Measurements from ENCODE around the gene SLC50A1.

The SLC50A1 gene

DNA sequence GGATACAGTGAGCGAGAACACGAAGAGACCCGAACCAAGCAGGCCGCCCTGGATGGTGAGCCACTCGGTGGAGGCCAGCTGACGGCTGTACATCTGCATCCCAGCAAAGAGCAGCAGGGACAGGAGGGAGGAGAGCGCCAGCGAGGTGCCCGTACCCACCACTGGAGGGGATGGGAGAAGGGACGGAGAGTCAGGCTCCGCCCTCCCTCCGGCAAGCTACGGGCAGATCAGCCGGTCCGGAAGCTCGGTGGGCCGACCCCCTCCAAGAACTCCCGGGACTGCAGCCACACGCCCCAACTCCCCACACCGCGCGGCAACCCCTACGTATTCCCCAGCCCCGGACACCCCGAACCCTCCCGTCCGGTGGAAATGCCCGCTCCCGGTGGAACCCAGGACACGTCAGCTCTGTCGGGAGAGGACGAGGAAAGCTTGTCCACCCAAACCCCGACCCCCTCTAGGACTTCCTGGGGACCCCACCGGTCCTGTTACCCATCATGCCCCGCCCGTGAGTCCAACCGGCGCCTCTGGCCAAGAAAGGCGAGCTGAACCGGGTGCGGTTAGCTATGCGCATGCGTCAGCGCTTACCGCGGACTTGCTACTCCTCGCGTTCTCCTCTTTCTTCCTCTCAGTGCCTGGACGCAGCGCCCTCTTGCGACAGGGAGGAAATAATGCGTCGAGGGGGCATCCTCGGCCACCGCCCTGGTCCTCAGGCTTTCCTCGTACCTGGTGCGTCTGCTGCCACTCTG is 37.3 kb downstream of the SLC50A1 start, which contains the start of gene KRTCAP2:
Gene KRTCAP2 (minus strand): TSS at position 573 of the 746 bp plus-strand sequence. CDS start 80 bp downstream, at position 493.
- peak; percentile 100 for DNase-seq

DNA sequence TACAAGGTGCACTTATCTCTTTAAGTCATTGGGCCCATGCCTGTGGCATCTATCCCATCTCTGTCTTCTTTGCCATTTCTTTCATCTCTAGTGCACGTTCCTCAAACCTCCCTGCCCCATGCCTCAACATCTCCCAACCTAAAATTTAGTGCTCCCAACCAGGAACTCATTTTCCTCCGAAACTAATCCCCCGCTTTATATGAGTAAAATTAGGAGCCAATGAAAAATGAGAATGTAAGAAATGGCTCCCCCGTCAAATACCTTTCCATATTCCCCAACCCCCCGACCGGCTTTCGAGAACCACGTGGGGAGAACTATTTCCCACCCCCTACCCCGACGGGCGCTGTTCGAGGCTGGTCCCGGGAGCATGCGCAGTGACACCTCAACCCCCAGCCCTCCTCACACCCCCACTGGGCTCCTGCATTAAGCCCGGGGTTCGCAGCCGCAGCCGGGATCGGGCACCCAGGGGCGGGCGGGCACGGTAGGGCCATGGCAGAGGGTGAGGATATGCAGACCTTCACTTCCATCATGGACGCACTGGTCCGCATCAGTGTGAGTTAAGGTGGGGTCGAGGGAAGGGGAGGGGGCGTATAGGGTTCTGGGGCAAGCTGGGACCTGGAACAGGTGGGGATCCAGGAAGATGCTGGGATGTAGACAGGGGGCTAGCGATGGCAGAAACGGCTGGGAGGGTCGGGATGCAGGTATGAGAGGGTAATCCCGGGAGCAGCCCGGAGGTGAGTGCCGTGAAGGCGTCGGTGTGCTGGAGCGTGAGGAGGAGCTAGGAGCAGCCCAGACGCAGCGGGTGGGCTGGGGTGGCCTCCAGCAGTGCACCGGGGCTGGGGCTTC is 38.0 kb downstream of the SLC50A1 start, which contains the start of gene TRIM46:
Gene TRIM46 (plus strand): TSS at position 372 of the 846 bp plus-strand sequence. CDS start 118 bp downstream, at position 490.
- DNase-seq: peak; percentile 94

DNA sequence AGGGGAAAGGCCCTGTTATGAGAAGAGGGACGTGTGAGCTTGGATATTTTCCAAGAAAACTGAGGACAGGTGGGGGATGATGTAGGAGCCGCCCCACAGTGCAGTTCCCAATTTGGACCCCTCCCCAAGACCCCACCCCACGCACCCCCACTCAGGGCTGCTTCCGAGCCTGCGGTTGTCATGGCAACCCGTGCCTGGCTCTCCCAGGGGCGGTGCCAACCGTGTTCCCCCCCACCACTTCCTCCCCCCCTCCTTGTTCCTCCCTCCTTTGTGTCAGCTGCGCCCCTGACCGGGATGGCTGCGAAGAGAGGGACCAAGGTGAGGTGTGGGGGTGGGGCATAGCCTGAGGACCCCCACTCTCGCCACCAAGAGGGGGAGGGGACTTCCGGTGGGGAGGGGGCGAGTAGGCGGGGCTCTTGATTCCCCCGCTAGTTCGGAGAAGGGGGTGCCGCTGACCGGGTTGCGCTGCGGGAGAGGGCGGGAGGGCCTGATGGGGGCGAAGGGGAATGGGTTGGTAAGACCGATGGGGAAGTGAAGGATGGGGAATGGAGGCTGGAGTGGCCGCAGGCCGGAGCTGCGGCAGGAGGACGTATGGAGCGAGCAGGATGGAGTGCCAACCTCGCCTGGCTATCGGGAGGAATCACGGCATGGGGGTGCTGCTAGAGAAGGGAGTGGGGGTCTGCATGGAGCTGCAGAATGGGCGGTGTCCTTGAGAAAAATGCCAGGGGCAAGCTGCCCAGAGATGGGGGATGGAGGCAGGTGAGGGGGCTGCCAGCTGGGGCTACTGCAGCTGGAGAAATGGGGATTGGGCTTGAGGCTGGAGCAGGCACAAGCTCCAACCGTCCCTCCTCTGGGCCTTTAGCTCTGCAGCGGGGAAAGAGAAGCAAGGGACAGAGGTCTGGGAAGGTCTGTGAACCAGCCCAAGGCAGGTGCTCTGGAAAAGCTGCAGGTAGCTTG is 39.0 kb downstream of the SLC50A1 start:
- DNase-seq: peak; percentile 91

DNA sequence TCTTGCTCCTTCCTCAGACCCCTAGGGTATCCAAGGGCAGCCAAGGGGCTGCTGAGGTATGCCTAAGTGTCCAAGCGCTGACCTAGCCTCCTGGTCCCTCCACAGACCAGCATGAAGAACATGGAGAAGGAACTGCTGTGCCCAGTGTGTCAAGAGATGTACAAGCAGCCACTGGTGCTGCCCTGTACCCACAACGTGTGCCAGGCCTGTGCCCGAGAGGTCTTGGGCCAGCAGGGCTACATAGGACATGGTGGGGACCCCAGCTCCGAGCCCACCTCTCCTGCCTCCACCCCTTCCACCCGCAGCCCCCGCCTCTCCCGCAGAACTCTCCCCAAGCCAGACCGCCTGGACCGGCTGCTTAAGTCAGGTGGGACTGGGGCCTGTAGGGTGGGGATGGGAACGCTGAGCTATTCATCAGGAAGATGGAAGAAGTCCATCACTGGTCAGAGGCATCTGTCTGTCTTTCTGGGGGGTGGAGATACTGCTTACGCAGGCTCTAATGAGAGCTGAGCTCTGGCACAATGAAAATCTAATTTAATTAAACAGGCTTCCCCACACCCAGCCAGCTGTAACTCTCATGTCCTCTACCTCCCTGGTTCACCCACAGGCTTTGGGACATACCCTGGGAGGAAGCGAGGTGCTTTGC is 39.8 kb downstream of the SLC50A1 start:
- no peak for DNase-seq

DNA sequence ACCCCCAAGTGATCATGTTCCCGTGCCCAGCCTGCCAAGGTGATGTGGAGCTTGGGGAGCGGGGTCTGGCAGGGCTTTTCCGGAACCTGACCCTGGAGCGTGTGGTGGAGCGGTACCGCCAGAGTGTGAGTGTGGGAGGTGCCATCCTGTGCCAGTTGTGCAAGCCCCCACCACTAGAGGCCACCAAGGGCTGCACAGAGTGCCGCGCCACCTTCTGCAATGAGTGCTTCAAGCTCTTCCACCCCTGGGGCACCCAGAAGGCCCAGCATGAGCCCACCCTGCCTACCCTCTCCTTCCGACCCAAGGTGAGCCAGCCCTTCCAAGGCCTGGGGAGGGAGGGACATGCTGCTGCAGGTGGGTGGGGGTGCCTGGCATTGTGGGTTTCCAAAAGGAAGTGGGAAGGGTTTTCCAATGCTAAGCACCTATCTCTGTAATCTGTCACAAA is 40.3 kb downstream of the SLC50A1 start:
- DNase-seq: peak; percentile 44

DNA sequence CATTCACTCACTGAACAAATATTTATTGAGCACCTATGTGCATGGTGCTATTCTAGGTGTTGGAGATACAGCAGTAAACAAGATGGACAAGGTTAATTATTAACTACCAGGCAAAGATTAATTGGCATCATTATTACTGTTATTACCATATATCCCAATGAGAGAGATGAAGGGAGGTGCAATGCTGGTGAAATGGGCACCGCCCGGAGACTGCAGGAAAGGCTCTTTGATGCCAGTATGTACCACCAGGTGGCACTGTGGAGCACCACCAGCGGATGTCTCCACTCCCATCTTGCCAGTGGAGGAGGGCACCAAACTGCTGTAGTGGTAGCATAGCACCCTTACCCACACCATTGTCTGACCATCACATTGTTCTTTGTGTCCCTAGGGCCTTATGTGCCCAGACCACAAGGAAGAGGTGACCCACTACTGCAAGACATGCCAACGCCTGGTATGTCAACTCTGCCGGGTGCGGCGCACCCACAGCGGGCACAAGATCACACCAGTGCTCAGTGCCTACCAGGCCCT is 41.0 kb downstream of the SLC50A1 start:
- peak; percentile 91 for DNase-seq

DNA sequence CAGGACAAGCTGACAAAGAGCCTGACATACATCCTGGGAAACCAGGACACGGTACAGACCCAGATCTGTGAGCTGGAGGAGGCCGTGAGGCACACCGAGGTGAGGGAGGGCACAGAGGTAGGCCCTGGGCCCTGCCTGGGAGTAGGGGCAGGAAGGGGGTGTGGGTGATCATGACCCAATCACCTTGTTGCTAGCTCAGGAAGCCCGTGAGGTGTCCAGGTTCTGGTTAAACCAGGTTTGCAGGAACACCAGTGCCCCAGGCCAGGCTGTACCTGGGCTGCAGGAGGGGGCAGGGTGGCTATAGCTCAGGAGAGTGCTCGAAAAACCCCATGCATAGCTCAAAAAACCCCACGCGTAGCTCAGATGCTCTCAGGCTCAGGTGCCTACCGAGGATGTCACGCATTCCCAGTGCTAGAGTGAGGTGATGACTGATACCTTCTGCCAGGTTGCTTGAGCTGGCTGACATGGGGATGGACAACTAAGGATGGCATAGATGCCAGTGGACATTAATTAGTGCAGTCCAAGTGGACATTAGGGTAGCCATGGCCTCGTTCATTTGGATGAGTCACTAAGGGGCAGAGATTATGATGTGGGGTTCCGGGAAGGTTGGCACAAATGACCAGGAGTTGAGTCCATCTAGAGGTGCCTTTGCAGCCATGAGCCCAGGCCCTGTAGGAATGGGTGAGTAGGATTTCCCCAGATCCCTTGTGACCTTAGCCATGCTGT is 41.7 kb downstream of the SLC50A1 start:
- DNase-seq: no peak

DNA sequence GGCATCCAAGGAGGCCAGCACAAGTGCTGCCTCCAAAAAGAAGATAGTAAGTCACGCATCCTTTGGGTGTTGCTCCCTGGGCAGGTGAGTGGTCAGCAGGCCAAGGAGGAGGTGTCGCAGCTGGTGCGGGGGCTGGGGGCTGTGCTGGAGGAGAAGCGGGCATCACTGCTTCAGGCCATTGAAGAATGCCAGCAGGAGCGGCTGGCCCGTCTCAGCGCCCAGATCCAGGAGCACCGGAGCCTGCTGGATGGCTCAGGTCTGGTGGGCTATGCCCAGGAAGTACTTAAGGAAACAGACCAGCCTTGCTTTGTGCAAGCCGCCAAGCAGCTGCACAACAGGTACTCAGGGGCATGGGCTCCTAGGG is 42.2 kb downstream of the SLC50A1 start:
- DNase-seq: no peak

DNA sequence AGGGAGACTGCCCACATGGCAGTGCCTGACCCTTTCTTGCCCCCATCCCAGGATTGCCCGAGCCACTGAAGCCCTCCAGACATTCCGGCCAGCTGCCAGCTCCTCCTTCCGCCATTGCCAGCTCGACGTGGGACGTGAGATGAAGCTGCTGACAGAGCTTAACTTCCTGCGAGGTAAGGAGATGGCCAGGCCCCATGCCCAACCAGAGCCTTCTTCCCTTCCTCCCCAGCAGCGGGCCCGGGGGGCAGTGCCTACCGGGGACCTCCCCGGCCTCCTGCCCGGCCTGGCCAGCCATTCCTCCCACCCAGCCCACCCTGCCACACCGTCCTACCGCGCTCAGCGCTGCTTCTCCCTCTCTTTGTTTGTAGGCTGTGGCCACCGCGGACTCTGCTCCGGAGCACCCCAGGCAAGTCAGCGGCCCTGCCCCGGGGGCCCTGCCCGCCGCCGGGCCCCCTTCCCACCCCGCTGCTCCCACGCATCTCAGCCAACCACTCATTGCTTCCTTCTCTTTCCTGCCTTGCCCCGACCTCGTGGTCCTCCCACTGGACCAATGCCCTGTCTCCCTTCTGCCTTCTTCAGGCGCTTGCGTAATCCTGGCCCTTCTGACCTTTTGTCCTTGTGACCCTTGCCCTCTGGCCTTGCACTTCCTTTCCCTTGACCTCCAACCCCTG is 42.9 kb downstream of the SLC50A1 start:
- no peak for DNase-seq

DNA sequence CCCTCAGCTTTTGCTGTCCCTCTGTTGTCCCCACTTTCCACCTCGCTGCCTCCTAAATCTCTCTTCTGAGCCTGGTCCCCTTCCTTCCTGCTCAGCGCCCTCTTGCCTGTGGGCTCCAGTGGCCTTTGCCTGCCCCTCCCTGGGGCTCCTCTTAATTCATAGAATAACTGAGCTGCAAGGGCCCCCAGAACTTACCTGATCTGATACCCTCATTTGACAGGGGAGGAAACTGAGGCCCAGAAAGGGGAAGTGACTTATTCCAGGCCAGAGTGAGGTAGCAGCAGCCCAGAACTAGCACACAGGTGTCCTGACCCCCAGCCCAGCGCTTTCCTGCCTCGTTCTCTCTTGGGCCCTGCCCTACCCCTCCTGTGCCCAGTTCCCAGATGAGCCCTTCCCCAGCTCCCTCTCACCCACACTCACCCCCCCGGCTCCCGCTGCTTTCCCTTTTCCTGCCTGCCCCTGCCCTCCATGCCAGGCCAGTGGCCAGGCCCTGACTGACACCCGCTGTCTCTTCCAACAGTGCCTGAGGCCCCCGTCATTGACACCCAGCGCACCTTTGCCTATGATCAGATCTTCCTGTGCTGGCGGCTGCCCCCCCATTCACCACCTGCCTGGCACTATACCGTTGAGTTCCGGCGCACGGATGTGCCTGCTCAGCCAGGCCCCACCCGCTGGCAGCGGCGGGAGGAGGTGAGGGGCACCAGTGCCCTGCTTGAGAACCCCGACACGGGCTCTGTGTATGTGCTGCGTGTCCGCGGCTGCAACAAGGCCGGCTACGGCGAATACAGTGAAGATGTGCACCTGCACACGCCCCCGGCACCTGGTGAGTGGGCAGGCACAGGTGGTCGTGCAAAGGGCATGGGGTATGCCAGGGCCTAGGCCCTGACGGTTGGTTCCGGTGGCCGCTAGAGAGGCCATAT is 43.7 kb downstream of the SLC50A1 start:
- no peak for DNase-seq

DNA sequence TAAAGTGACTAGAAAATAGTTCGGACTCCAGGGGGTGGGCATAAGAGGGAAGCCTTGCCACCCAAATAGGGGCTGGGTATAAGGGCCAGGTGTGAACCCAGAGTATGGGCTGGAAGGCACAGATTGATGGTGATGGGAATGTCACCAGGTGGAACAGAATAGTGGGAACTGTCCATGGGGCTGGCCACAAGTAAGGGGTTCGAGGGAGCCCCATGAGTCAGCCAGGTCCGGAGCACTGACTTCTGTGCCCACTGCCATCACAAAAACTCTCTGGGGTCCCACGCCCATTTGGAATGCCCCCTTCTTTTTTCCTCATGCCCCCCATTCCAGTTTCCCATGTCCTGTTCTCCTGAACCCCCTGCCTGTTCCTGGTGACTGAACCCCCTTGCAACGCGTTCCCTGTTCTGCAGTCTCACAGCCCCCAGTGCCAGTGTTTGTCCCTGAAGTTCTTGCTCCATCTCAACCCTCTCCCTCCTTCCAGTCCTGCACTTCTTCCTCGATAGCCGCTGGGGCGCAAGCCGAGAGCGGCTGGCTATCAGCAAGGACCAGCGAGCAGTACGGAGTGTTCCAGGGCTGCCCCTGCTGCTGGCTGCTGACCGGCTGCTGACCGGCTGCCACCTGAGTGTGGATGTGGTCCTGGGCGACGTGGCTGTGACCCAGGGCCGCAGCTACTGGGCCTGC is 45.9 kb downstream of the SLC50A1 start:
- DNase-seq: no peak

DNA sequence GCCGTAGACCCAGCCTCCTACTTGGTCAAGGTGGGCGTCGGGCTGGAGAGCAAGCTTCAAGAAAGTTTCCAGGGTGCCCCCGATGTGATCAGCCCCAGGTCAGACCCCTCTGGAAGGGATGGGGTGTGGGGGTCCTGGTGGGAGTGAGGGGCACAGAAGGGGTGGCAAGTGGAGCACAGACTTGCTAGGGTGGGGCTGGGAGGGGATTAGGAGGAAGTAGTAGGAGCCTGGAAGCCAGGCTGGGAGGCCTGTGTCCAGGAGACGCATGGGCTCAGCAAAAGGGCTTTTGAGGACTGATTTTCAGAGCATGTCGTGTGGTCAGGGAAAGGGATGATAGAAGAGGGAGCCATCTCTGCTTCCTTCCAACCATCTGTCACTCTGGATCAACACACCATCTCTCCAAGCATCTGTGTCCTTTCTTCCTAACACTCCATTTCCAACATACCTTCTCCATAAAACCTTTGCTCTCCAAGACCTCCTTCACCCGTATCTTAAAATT is 46.4 kb downstream of the SLC50A1 start:
- no peak for DNase-seq

DNA sequence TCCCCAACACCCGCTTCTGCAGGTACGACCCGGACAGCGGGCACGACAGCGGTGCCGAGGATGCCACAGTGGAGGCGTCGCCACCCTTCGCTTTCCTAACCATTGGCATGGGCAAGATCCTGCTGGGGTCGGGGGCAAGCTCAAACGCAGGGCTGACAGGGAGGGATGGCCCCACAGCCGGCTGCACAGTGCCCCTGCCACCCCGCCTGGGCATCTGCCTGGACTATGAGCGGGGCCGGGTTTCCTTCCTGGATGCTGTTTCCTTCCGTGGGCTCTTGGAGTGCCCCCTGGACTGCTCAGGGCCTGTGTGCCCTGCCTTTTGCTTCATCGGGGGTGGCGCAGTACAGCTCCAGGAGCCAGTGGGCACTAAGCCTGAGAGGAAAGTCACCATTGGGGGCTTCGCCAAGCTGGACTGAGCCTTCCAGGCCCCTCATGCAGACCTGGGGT is 48.1 kb downstream of the SLC50A1 start:
- DNase-seq: no peak

DNA sequence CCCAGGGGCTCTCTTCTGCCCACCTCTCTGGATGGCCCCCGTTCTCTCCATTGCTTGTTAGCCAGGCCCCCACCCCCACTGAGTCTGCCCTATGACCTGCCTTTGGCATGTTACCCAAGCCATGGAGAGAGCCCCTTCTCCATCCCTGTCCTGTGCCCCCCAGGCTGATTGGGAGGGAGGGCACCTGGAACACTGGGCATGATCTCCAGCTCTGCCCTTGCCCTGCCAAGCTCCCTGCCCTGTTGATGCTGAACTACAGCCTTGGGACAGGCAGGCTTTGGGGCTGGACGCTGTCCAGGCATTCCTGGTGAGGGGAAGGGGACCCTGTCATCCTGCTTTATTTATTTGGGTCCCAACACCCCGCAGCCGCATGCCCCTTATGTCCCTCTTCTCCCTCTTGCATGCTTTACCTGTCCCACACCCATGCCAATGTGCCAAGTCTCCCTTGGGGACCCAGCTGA is 48.7 kb downstream of the SLC50A1 start:
- DNase-seq: no peak

DNA sequence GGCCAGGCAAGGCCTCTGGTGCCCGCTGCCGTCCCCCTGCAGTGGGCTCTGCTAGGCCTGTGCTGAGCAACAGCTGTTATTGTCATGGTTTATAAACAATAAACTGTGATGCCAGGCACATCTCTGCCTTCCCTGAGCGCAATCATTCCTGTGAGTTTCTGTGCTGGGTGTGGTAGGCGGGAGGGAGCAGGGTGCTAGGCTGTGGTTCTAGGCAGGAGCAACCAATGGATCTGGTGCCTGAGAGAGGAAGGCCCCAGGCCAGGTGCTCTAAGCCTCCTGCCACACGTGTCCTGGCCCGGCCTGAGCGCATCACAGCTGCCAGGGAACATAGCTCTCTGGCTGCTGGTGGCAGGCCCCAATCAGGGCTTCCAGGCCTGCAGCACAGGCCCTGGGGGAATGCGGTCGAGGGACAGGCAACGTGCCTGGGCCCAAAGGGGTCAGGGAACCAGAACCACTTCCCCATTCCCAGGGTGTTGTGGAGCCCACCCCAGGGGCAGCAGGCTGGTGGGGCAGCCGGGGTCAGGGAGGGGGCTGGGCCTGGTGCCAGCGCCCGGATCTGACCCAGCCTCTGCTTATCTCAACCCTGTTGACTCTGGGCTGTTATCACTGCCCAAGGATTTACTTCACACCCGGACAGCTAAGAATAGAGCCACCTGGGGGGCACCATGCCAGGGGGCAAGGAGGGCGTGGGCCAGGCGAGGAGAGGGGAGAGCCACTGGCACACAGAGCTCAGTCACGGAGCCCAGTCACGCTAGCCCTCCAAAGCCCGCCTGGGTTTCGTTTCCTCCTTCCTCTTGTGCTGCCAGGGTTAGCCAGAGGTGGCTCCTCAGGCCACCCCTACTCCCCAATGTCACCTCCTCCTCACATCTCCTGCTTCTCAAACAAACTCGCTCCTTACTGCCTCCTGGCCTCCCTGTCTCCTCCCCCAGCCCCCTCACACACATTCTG is 49.5 kb downstream of the SLC50A1 start:
- no peak for DNase-seq

DNA sequence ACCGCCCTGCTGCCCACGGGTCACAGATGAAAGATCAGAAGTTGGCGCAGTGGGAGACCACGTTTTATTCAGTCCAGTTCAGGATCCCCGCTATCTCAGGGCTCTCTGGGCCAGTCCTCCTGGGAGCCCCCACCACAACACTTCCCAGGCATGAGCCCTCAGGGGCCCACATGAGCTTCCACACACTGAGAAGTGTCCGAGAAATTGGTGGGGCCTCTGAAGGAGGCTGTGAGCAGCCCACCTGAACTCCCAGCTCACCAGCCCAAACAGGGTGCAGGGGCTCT is 50.1 kb downstream of the SLC50A1 start:
- DNase-seq: no peak

DNA sequence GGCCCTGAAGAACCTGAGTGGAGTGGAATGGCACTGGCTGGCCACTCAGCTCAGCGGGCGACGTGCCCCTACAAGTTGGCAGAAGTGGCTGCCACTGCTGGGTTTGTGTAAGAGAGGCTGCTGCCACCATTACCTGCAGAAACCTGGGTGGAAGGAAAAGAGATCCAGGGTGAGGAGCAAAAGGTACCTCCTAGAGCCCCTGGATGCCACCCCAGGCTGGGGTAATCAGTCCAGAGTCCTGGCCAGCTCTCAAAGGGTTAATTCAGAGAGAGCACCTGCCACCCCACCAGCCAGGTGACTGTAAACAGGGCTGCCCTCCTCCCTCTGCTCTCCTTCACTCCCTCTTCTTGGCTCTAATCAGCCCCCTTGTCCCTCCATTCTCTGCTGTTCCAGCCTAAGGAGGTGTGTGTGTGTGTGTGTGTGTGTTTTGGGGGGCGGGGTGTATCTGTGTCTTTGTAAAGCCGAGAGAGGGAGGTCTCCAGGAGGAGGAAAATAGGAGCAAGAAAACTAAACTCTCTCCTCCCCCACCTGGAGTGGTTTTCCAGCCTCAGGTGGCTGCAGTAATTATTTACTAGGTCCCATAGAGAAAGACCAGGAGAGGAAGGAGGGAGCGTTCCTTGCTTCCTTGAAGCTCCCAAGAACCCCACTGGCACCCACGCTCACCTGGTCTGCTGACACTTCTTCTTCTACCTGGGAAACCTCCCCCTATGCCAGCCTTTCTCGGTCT is 50.6 kb downstream of the SLC50A1 start:
- no peak for DNase-seq

All from NCI-H345 (cell line).